ENCODE data around the gene TMEM229A. TPM values are rescaled to one million over a fixed set of nuclear protein-coding genes. Genes with fewer than 3 reads are reported as not detected.

Gene TMEM229A
- total and polyA plus RNA-seq, 9 of the 15 experiments (the other 6 are each of a cell fraction or from before 2014, with no cell fraction given): not detected

GRCh38 chr7:123995617-123996326 lies 37.1 kb downstream of the TMEM229A start (continued):
- TF ChIP-seq VEZF1 (CRISPR knock-in tag; IDR thresholded peaks at IDR 0.05): peak; percentile 56; the same call in 1 of the 2 replicates
- no peak for TF ChIP-seq SRSF3 (IDR thresholded peaks at IDR 0.05; ENCODE audit: insufficient read depth, low read length)
- TF ChIP-seq HLTF (IDR thresholded peaks at IDR 0.05): no peak
- TF ChIP-seq, protein P1, sequence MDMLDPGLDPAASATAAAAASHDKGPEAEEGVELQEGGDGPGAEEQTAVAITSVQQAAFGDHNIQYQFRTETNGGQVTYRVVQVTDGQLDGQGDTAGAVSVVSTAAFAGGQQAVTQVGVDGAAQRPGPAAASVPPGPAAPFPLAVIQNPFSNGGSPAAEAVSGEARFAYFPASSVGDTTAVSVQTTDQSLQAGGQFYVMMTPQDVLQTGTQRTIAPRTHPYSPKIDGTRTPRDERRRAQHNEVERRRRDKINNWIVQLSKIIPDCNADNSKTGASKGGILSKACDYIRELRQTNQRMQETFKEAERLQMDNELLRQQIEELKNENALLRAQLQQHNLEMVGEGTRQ (CRISPR knock-in tag; IDR thresholded peaks at IDR 0.05): no peak
- 0 out of 2 replicates have a peak, but pooled peaks have one; percentile 20 for TF ChIP-seq GABPA (tag; conservative IDR thresholded peaks at IDR 0.05; ENCODE audit: low read depth)
- no peak for TF ChIP-seq HDAC8 (tag; IDR thresholded peaks at IDR 0.05)
- TF ChIP-seq ATF7 (IDR thresholded peaks at IDR 0.05): peak; percentile 52; the same call in 1 of the 2 replicates
- TF ChIP-seq, protein P2, sequence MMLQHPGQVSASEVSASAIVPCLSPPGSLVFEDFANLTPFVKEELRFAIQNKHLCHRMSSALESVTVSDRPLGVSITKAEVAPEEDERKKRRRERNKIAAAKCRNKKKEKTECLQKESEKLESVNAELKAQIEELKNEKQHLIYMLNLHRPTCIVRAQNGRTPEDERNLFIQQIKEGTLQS (IDR thresholded peaks at IDR 0.05): peak; percentile 78; the same call in 1 of the 2 replicates
- TF ChIP-seq, protein P2 (CRISPR knock-in tag; conservative IDR thresholded peaks at IDR 0.05): no peak
- no peak for TF ChIP-seq RBM34 (IDR thresholded peaks at IDR 0.05; ENCODE audit: borderline replicate concordance, insufficient read depth, low read length)
- TF ChIP-seq ZNF224 (CRISPR knock-in tag; IDR thresholded peaks at IDR 0.05): no peak
- no peak for TF ChIP-seq NFE2 (IDR thresholded peaks at IDR 0.05; ENCODE audit: low read depth)
- TF ChIP-seq MXD1 (CRISPR knock-in tag; IDR thresholded peaks at IDR 0.05; ENCODE audit: borderline replicate concordance, poor library complexity, severe bottlenecking): no peak
- no peak for TF ChIP-seq NEUROD1 (IDR thresholded peaks at IDR 0.05; ENCODE audit: borderline replicate concordance, low read depth, low read length, partially characterized antibody)
- no peak for TF ChIP-seq ZKSCAN3 (CRISPR knock-in tag; IDR thresholded peaks at IDR 0.05)
- TF ChIP-seq, protein P3, sequence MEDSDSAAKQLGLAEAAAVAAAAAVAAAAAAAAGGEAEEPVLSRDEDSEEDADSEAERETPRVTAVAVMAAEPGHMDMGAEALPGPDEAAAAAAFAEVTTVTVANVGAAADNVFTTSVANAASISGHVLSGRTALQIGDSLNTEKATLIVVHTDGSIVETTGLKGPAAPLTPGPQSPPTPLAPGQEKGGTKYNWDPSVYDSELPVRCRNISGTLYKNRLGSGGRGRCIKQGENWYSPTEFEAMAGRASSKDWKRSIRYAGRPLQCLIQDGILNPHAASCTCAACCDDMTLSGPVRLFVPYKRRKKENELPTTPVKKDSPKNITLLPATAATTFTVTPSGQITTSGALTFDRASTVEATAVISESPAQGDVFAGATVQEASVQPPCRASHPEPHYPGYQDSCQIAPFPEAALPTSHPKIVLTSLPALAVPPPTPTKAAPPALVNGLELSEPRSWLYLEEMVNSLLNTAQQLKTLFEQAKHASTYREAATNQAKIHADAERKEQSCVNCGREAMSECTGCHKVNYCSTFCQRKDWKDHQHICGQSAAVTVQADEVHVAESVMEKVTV (CRISPR knock-in tag; IDR thresholded peaks at IDR 0.05): peak; percentile 17; the same call in 1 of the 2 replicates
- TF ChIP-seq TCF7 (IDR thresholded peaks at IDR 0.05; ENCODE audit: borderline replicate concordance): no peak
- peak; percentile 46; the same call in 1 of the 2 replicates for TF ChIP-seq CEBPB (tag; IDR thresholded peaks at IDR 0.05)
- TF ChIP-seq RBFOX2 (IDR thresholded peaks at IDR 0.05; ENCODE audit: low read depth, low read length): peak; percentile 16; the same call in 1 of the 2 replicates
- TF ChIP-seq, protein P4, sequence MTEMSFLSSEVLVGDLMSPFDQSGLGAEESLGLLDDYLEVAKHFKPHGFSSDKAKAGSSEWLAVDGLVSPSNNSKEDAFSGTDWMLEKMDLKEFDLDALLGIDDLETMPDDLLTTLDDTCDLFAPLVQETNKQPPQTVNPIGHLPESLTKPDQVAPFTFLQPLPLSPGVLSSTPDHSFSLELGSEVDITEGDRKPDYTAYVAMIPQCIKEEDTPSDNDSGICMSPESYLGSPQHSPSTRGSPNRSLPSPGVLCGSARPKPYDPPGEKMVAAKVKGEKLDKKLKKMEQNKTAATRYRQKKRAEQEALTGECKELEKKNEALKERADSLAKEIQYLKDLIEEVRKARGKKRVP (CRISPR knock-in tag; IDR thresholded peaks at IDR 0.05): peak; percentile 98
- no peak for TF ChIP-seq FIP1L1 (IDR thresholded peaks at IDR 0.05; ENCODE audit: low read depth, low read length, poor library complexity, severe bottlenecking)
